ENCODE data around the gene SLC47A1.
"Not testable (repeated sequence)": the region's sequence is repeated elsewhere in the genome, so short reads cannot be mapped to it uniquely, and the experiment has no call there.

SLC47A1 gene

GRCh38 chr17:19526950-19527349 is 6.7 kb upstream of the SLC47A1 start:
- not testable (repeated sequence) for DNase-seq

GRCh38 chr17:19531780-19532501 is 1.7 kb upstream of the SLC47A1 start:
- no peak for DNase-seq

GRCh38 chr17:19533036-19533717 is 477 bp upstream of the SLC47A1 start:
- no peak for DNase-seq

- DNase-seq, result no peak
Measured at GRCh38 chr17:19534562-19535149, 1.0 kb downstream of the SLC47A1 start.

- no peak for DNase-seq
Measured at GRCh38 chr17:19537111-19537510, 3.5 kb downstream of the SLC47A1 start.

GRCh38 chr17:19538095-19539039 is 4.7 kb downstream of the SLC47A1 start:
- no peak for DNase-seq

GRCh38 chr17:19539040-19539399 is 5.4 kb downstream of the SLC47A1 start:
- no peak for DNase-seq

- DNase-seq, result no peak
Measured at GRCh38 chr17:19539841-19540311, 6.2 kb downstream of the SLC47A1 start.

- DNase-seq, result no peak
Measured at GRCh38 chr17:19540706-19541370, 7.2 kb downstream of the SLC47A1 start.

GRCh38 chr17:19541445-19541844 is 7.8 kb downstream of the SLC47A1 start:
- DNase-seq, result no peak

GRCh38 chr17:19542247-19542646 is 8.6 kb downstream of the SLC47A1 start:
- no peak for DNase-seq

- DNase-seq, result no peak
Measured at GRCh38 chr17:19544366-19544765, 10.7 kb downstream of the SLC47A1 start.

- DNase-seq, result no peak
Measured at GRCh38 chr17:19546289-19547065, 12.8 kb downstream of the SLC47A1 start.

- DNase-seq, result no peak
Measured at GRCh38 chr17:19549746-19550623, 16.3 kb downstream of the SLC47A1 start.

GRCh38 chr17:19551165-19551564 is 17.5 kb downstream of the SLC47A1 start:
- DNase-seq, result no peak

- no peak for DNase-seq
Measured at GRCh38 chr17:19551591-19552148, 18.0 kb downstream of the SLC47A1 start.

GRCh38 chr17:19553036-19553435 is 19.4 kb downstream of the SLC47A1 start:
- DNase-seq, result no peak

- no peak for DNase-seq
Measured at GRCh38 chr17:19554393-19554792, 20.7 kb downstream of the SLC47A1 start.

GRCh38 chr17:19555746-19556145 is 22.1 kb downstream of the SLC47A1 start:
- no peak for DNase-seq

- no peak for DNase-seq
Measured at GRCh38 chr17:19558946-19559345, 25.3 kb downstream of the SLC47A1 start.

All from GDM1 (cell line).